HuH-7 (cell line): ENCODE results near the gene BTBD7.

Experiments used
- DNase-seq: peaks from one replicate; pipeline ENCODE4 v3.0.0; 2011; ENCODE audit warnings: low spot score

BTBD7 gene

GRCh38 chr14:93329965-93330608, 2.7 kb downstream of the BTBD7 start:
- DNase-seq = peak; percentile 40

GRCh38 chr14:93328546-93328945, 4.3 kb downstream of the BTBD7 start:
- no peak for DNase-seq

- DNase-seq = no peak
These were observed 6.6 kb downstream of the BTBD7 start for GRCh38 chr14:93326196-93326595.

GRCh38 chr14:93323600-93324174, 9.1 kb downstream of the BTBD7 start:
- no peak for DNase-seq

- no peak for DNase-seq
These were observed 9.8 kb downstream of the BTBD7 start for GRCh38 chr14:93322929-93323599.

GRCh38 chr14:93320489-93320888, 12.3 kb downstream of the BTBD7 start:
- no peak for DNase-seq

- DNase-seq = no peak
These were observed 12.9 kb downstream of the BTBD7 start for GRCh38 chr14:93319958-93320357.

- no peak for DNase-seq
These were observed 13.3 kb downstream of the BTBD7 start for GRCh38 chr14:93319494-93319893.

GRCh38 chr14:93318927-93319326, 13.9 kb downstream of the BTBD7 start:
- DNase-seq = no peak

GRCh38 chr14:93317875-93318807, 14.7 kb downstream of the BTBD7 start:
- DNase-seq = no peak

- DNase-seq = no peak
These were observed 15.5 kb downstream of the BTBD7 start for GRCh38 chr14:93317210-93317874.

- no peak for DNase-seq
These were observed 16.1 kb downstream of the BTBD7 start for GRCh38 chr14:93316716-93317115.

- no peak for DNase-seq
These were observed 17.3 kb downstream of the BTBD7 start for GRCh38 chr14:93315575-93315974.

- no peak for DNase-seq
These were observed 21.8 kb downstream of the BTBD7 start for GRCh38 chr14:93311082-93311481.

GRCh38 chr14:93309427-93309966, 23.3 kb downstream of the BTBD7 start:
- no peak for DNase-seq

GRCh38 chr14:93308686-93309345, 24.0 kb downstream of the BTBD7 start:
- no peak for DNase-seq

GRCh38 chr14:93306812-93307211, 26.0 kb downstream of the BTBD7 start:
- no peak for DNase-seq

GRCh38 chr14:93305725-93306418, 27.0 kb downstream of the BTBD7 start:
- no peak for DNase-seq

- DNase-seq = no peak
These were observed 28.1 kb downstream of the BTBD7 start for GRCh38 chr14:93304771-93305170.

GRCh38 chr14:93303659-93304058, 29.2 kb downstream of the BTBD7 start:
- no peak for DNase-seq
